Stimulated activated CD8-positive, alpha-beta memory T cell treated with anti-CD3 and anti-CD28 coated beads, Interleukin-4, amount 100 ng/mL, for 4 hours (primary cell): ENCODE measurements around the gene CLHC1.
"Not testable (repeated sequence)": the region's sequence is repeated elsewhere in the genome, so short reads cannot be mapped to it uniquely, and the experiment has no call there.

Experiments used
- DNase-seq, 2 donors: peaks; one replicate each; pipeline ENCODE4 v3.0.0-alpha.2; 2020; ENCODE audit warnings: low read depth in 2 of 2, low spot score in 1 of 2

Gene CLHC1

DNA sequence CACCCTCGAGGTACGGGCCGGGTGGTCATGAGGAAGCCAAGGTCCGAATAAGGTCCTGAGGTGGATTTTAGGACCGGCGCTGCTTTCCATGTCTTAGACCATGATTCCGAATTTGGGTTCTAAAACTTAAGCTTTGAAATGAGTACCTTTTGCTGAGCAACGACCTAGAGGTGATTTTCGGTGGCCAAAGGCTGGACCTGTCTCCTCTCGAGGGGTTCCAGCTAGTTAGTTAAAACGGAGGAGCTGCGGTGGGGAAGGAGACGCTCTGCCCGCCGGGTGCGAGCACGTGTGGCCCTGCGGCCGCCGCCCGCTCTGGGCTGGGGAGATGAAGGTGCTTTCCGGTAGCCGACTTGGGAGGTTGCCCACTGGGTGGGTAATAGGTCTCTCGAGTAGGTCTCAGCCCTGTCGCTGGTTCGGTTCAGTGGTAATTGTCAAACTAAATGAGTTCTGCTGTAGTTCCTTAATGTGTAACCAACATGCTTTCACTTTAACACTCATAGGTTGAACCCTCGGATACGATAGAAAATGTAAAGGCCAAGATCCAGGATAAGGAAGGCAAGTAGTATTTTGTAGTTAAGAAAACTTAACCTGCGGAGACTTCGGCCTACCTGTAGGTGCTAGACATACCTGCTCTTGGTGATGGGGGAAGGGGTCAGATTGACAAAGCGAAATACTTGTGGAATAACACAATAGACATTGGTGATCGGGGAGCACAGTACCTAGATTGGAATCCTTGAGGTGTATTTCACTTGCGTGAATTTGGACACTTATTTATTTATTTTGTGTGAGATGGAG lies 967 bp upstream of the CLHC1 start:
- DNase-seq, result no peak

DNA sequence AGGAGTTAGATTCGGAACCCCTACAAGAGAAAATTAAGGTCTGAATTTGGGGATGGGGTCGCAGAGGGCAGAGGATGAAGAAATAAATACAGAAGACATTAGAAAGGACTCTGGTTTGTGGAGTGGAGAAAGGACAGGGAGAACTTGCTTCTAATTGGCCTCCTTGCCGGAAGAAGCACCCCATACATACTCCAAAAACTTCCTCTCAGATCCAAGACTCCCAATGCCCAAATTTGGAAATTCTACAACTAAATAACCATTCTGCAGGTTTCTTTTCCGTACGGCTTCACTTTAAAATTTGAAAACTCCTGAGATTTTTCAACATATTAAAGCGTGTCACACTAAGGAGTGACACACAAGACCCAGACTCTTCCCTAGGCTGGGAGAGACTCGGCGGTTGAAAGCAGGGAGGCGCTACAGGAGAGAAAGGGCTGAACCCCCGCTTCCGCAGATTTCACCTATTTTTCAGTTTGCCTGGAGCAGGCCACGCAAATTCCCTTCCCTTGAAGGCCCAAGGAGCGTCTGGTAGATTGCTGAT lies 478 bp downstream of the CLHC1 start:
- DNase-seq, result no peak

- no peak for DNase-seq
These were observed 1.5 kb downstream of the CLHC1 start for GRCh38 chr2:55230551-55230950.

DNA sequence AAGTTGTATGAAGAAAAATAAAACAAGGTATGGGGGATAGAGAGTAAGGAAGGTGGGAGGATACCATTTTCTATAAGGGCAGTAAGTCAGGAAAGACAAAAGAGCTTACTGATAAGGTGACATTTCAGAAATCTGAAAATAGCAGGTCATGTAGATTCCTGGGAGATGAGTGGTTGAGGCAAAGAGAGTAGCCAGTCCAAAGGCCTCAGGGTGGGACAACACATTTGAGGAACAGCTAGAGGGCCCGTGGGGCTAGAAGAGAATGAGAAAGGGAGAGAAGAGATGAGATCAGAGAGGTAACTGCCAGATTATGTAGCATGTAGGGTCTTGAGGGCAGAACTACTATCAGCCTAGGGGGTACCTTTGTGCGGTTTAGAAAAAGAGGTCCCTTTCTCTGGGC lies 2.9 kb downstream of the CLHC1 start:
- DNase-seq, result no peak

GRCh38 chr2:55228226-55228563 lies 3.9 kb downstream of the CLHC1 start:
- no peak for DNase-seq

- not testable (repeated sequence) for DNase-seq
These were observed 4.5 kb downstream of the CLHC1 start for GRCh38 chr2:55227437-55228225.

GRCh38 chr2:55225481-55226020 lies 6.5 kb downstream of the CLHC1 start:
- DNase-seq, result no peak

DNA sequence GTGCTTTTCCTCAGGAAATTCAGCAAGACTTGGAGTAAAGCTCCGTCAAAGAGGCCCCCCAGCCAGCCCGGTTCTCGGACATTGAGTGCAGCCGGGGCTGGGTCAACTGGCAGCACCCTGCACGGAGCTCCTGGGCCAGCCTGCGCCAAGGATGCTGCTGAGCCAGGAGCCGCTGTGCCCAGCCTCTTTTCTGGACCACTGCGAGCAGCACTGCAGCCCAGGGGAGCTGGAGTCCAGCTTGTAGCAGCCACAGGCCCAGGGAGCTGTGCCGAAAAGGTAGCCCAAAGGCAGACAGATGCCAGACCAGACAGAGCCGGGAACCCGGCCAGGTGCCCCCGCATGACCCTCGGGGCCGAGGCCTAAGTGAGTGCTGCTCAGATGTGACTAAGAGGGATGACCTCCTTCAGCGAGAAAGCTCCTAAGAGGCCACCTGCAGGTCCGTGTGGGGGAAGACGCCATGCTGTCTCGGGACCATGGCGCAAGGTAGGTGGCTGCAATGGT lies 7.3 kb downstream of the CLHC1 start:
- DNase-seq, result no peak

DNA sequence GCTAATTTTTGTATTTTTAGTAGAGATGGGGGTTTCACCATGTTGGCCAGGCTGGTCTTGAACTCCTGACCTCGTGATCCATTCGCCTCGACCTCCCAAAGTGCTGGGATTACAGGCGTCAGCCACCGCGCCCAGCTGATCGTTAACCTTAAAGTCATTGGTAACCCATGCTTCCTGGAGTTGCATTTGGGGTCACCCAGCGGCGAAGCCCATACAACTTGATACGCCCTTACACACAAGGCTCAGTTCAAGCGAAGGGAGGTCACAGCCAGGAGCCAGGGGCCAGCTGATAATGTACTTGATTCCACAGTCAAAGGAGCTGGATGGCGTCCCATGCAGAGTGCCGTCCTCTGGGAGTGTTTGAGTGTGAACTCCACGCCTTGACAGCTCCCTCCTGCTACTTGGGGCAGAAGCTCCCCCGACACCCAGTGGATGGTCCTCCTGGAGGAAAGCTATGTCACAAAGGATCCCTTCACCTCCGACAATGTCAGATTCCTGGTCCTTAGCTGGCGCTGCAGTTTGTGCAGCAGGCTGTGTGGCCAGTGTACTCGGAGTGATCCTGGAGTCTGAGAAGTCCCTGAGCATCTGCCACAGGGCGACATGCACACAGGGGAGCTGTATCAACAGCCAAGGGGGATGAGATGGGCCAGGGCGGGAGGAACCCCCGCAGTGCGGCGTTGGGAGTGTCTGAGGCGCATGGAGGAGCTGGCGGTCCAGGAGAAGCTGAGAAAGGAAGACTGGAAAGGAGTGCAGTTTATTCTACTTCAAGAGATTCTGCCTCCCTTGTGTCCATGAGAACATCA lies 7.9 kb downstream of the CLHC1 start:
- no peak for DNase-seq

DNA sequence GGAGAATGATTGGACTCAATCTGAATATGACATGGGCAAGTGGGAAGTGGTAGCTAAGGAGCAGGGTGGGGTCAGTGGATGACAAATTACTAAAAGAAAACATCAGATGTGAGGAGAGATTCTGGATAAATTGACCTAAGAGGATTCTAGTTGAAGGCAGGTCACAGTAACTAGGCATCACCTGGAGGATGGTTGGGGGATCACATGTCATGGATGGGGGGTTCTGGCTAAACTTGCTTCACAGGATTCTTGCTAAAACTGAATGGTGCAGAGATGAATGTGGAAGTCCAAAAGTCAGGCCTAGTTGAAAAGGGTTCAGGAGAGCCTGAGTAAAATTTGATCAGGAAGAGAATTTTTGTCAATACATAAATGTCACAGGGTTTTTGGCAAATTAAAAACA lies 18.3 kb downstream of the CLHC1 start:
- DNase-seq, result no peak

- DNase-seq, result no peak
These were observed 27.1 kb downstream of the CLHC1 start for GRCh38 chr2:55204950-55205349.

GRCh38 chr2:55204536-55204935 lies 27.6 kb downstream of the CLHC1 start:
- no peak for DNase-seq

- DNase-seq, result no peak
These were observed 31.7 kb downstream of the CLHC1 start for GRCh38 chr2:55200416-55200815.

DNA sequence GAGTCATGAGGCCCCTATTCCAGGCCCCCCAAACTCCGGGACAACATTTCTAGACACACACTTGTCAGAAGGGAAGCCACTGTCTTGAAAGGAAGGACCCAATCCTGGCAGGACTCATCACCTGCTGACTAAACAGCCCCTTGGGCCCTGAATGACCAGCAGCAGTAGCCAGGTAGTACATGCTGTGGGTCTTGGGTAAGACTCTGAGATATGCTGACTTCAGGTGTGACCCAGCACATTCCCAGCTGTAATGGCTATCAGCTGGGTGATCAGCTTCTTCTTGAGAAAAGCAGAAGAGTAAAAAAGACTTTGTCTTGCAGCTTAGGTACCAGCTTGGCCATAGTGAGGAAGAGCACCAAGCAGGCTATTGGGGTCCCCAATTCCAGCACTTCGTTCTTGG lies 35.6 kb downstream of the CLHC1 start:
- no peak for DNase-seq

- DNase-seq, result not testable (repeated sequence)
These were observed 40.2 kb downstream of the CLHC1 start for GRCh38 chr2:55191888-55192287.

GRCh38 chr2:55186837-55187236 lies 45.3 kb downstream of the CLHC1 start:
- not testable (repeated sequence) for DNase-seq

GRCh38 chr2:55180374-55180773 lies 51.7 kb downstream of the CLHC1 start:
- no peak for DNase-seq

- no peak for DNase-seq
These were observed 56.0 kb downstream of the CLHC1 start for GRCh38 chr2:55176094-55176415.

- no peak for DNase-seq
These were observed 56.6 kb downstream of the CLHC1 start for GRCh38 chr2:55175254-55176093.

DNA sequence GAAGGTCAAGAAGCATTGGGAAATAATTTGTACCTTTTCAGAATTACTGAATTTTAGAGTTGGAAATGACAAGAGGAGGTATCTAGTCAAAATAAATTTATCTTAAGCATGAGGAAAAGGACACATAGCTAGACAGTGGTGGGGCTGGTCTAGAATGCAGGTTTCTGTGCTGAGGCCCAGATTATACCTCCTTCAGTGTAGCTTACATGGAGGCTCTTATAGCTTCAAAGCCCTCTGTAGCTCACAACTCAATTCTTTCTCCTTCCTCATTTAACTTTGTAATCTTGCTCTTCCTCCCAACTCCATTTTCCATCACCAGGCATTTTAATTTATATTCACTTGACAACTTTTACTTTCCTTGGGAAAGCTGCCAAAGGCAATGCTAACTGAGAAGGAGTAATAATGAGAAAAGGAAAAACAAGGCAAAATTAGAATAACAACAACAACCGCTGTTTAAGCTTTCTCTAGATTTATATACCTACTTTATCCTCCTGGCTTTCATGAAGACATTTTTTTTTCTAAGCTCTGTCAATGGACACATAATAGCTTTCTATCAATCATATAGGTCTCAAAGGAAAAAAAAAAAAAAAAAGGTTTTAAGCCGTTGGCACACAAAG lies 58.5 kb downstream of the CLHC1 start:
- no peak for DNase-seq
